GM12892 (cell line): ENCODE data around the gene MTHFR.

Source experiments
- POLR2A ChIP-seq: IDR thresholded peaks from 2 replicates; pipeline ENCODE4 v1.6.1; 2011; ENCODE audit warnings: low read depth, low read length, control low read depth
- POLR2AphosphoS5 ChIP-seq: IDR thresholded peaks from 2 replicates; pipeline ENCODE4 v1.6.1; 2011; ENCODE audit warnings: low read depth, low read length, control low read depth

GRCh38 chr1:11753555-11754208 lies 52.1 kb downstream of the MTHFR start:
- TF ChIP-seq POLR2A (no peak), POLR2AphosphoS5 (no peak)
